ENCODE data around the gene GAS7.

GRCh38 chr17:10029129-10029528 is 169.3 kb downstream of the GAS7 start:
- TF ChIP-seq POLR2A (IDR thresholded peaks at IDR 0.05) (no peak), CTCF (IDR thresholded peaks at IDR 0.05) (no peak)
